PC-3 (cell line): ENCODE results near the gene HSF4.

Experiments
- CTCF ChIP-seq: fragments of 300-600 bp; sonication (generic); conservative IDR thresholded peaks from 2 replicates; pipeline ENCODE4 v1.5.1; 2017; ENCODE audit warnings: antibody characterized with exemption, low read depth, mild to moderate bottlenecking, low read length
- EZH2phosphoT487 ChIP-seq: fragments of 300-600 bp; sonication (generic); IDR thresholded peaks from 2 replicates; pipeline ENCODE4 v1.6.1; 2018; ENCODE audit warnings: mild to moderate bottlenecking, antibody characterized with exemption, low read length, borderline replicate concordance

- TF ChIP-seq EZH2phosphoT487 (no peak), CTCF (no peak)
Measured at GRCh38 chr16:67190448-67191399, 26.2 kb downstream of the HSF4 start.
